GDM1 (cell line): ENCODE results near the gene SMIM23.

Experiments used
- DNase-seq: peaks from one replicate; lab custom pipeline; 2025; lab: John Stamatoyannopoulos, UW

SMIM23 gene

GRCh38 chr5:171820561-171820960, 34.9 kb downstream of the SMIM23 start:
- no peak for DNase-seq

DNA sequence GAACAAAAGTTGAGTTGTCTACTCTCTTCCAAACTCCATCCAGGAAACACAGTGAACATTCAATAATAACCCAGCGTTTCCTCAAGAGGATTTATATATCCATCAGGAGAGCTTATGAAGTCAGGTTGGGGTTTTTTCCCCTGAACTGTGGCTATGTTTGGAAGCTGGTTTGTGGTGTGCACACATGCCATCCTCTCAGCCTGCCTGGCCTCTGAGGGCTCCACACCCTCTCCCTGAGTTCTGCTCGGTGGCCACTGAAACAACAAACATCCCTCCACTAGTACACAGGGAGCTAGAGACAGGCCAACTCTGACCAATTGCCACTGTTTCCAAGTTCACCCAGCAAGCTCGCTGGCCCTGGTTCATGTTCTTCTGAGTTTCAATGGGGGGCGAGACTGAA, 35.7 kb downstream of the SMIM23 start:
- no peak for DNase-seq

- DNase-seq: no peak
Measured at GRCh38 chr5:171823269-171823668, 37.7 kb downstream of the SMIM23 start.

GRCh38 chr5:171825051-171825450, 39.4 kb downstream of the SMIM23 start:
- no peak for DNase-seq

DNA sequence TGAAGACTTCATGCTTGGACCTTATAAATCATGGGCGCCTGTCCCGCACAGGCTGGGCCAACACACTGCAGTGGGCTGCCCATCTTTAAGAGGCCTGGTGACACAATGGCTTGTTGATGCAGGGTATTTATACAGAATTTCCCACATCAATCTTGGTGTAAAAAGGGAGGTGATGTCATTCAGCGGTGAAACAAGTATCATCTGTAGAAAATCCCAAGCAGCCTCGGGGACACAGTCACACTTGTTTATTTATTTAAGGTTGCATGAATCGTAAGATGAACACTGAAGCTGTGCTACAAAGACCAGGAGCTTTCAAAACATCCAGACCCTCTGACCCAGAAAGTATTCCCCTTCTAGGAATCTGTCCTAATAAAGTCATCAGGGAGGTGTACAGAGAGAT, 40.5 kb downstream of the SMIM23 start:
- DNase-seq: no peak

DNA sequence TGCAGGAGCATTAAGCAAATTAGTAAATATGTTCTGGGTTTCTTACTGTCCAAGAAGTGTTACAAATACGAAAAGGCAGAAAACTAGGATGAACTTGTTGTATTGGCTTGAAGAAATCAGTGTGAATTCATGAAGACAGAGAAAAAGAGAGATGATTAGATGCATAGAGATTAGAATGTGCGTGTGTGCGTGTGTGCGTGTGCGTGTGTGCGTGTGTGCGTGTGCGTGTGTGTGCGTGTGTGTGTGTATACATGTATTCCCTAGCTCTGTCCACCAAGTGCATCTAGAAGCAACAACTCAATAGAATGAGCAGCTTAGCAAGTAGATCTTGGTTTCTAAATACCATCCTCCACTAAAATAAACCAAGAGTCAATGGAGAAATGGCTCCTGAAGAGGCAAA, 41.5 kb downstream of the SMIM23 start:
- DNase-seq: no peak

DNA sequence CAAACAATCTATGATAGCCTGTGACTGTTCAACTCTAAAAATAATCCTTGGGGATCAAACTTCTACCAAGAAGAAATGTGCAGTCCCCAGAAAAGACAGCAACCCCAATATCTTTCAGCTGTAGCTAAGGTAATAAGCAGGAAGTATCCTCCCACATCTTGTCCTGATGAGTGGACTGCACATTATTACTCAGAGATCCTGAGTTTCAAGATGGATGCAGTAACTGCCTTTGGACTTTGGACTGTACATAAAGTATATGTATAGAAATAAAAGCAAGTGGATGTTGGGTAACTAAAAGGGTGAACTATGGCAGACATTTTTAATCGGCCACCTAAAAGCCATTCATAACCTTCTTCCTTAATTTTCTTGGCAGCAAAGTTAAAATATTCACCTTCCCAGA, 45.1 kb downstream of the SMIM23 start:
- DNase-seq: no peak

DNA sequence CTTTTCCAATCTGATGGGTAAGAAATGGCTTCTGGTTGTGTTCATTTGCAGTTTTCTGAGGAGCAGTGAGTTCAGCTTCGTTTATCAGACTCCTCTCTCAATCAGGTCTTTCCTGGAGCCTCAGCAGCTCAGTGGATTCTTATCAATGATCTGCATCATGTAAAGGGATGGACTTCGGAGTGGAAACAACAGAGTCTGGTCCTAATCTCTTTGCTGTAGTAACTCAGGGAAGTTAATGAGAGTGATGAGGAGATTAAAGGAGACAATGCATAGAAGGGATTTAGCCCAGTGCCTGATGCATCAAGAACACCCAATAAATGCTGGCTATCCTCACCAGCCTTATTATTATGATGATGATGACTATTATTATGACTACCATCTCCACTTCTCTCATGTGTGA, 47.2 kb downstream of the SMIM23 start:
- DNase-seq: no peak

DNA sequence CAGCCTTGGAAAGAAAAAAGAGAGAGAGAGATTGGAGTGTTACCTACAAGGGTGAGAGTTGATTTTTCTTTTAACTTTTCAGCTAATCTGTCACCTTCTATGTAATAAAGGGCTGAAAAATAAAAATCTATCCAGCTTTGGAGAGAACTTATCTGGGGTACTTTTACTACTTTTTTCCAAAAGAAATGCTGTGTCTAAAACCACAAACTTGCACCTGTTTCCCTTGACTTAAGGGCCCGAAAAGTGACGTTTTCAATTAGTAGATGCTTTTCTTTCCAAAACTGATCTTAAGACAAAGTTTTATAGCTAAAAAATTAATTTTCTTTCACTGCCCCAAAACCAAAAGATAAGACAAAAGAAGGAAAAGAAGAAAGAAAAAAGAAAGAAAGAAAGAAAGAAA, 48.8 kb downstream of the SMIM23 start:
- no peak for DNase-seq

GRCh38 chr5:171835066-171835465, 49.4 kb downstream of the SMIM23 start:
- no peak for DNase-seq

GRCh38 chr5:171837522-171837921, 51.9 kb downstream of the SMIM23 start:
- DNase-seq: no peak

- no peak for DNase-seq
Measured at GRCh38 chr5:171838066-171838465, 52.4 kb downstream of the SMIM23 start.

DNA sequence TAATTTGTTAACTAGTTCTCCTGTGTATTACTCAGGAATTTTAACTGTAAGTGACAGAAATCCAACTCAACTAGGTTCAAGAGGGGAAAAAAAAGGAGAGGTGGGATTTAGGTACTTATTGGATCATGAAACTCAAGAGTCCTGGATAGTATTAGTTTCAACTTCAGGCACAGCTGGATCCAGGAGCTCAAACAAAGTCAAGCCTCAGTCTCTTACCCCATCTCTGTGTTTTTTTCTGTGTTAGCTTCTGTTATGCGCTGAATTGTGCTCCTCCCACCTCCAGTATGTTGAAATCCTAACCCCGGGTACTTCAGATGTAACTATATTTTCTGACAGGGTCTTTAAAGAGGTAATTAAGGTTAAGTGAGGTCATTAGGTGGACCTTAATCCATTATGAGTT, 53.5 kb downstream of the SMIM23 start:
- DNase-seq: no peak

DNA sequence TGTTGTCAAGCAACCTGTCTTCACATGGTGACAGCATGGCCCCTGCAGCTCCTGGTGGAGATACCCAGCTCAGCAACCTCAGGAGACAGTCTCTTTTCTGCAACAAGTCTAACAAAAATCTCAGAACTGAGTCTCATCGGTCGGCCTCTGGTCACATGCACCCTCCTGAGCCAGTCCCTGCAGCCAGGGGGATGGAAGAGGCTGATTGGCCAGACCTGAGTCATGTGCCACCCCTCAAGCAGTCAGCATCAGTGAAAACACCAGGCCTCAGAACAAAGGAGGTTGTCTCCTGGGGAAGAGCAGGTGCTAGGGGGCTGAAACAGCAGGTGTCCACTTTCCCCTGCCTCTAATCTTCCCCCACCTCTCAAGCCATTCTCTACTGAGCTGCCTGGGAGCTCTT, 54.4 kb downstream of the SMIM23 start:
- no peak for DNase-seq
